ENCODE results near the gene OVCA2. TPM values are rescaled to one million over a fixed set of nuclear protein-coding genes. Genes with fewer than 3 reads are reported as not detected.

Gene OVCA2
- polyA plus RNA-seq, 1 donor (not counting 4 experiments of a cell fraction or from before 2014, with no cell fraction given) = 41.2 TPM

DNA sequence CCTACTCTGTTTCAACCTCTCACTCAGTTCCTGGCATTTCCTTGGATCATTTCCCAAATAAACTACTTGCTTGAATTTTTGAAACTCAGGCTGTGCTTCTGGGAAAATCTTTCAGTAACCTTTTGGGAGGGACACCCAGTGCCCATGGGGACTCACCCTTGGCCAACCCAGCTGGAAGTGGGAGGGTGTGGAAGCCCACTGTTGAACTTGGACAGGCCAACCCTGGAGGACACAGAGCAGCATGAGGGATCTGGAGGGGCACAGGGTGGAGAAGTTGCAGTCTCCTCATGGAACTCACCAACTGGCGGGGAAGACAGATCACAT lies 27.9 kb upstream of the OVCA2 start:
- Histone ChIP-seq H3K9me3 (ENCODE audit: control insufficient read depth, low read depth, low read length) (no peaks in the 10 kb centered on the region), H3K4me2 (ENCODE audit: control insufficient read depth, extremely low read depth, insufficient read depth, low read depth, low read length) (no peak overlapping the region), H3K9me1 (ENCODE audit: control insufficient read depth, extremely low read depth, insufficient read depth, low read length) (no peaks in the 10 kb centered on the region), H3K9ac (ENCODE audit: control insufficient read depth, extremely low read depth, insufficient read depth, low read length) (no peak overlapping the region), H3K4me3 (ENCODE audit: control insufficient read depth in 2 of 3, extremely low read depth in 1 of 3, insufficient read depth in 2 of 3, low read depth in 1 of 3, low read length in 3 of 3) (no peak overlapping the region), H4K20me1 (ENCODE audit: control insufficient read depth, extremely low read depth, insufficient read depth, low read length) (no peaks in the 10 kb centered on the region), H3K4me1 (ENCODE audit: control insufficient read depth, extremely low read depth, insufficient read depth, low read length) (peaks cover 22% of the 10 kb centered on the region), H2AFZ (ENCODE audit: control insufficient read depth, low read length) (no peak overlapping the region), H3K79me2 (ENCODE audit: control insufficient read depth, insufficient read depth, low read length) (no peaks in the 10 kb centered on the region), H3K36me3 (ENCODE audit: control insufficient read depth in 2 of 2, extremely low read depth in 1 of 2, insufficient read depth in 2 of 2, low read length in 2 of 2) (peaks cover 0 to 5% of the 10 kb centered on the region in 2 experiments), H3K27me3 (ENCODE audit: control insufficient read depth, extremely low read depth, insufficient read depth, low read length) (no peaks in the 10 kb centered on the region), H3K27ac (ENCODE audit: control insufficient read depth, insufficient read depth, low read length) (no peak overlapping the region)
- no peak for TF ChIP-seq EZH2 (IDR thresholded peaks at IDR 0.05; ENCODE audit: low read length)
- TF ChIP-seq CTCF (optimal IDR thresholded peaks at IDR 0.05 in 1 of 3, IDR thresholded peaks at IDR 0.05 in 1 of 3, conservative IDR thresholded peaks at IDR 0.05 in 1 of 3; ENCODE audit: extremely low read depth in 1 of 3, insufficient read depth in 2 of 3, low read length in 3 of 3) = no peak
- dilution Hi-C loops (cut with MboI; ENCODE audit: extremely low pct_ligation_motif_present, low sequenced_read_pairs) = no loop called here
- no peak for DNase-seq (ENCODE audit: low read depth, low spot score)
- no peak for FAIRE-seq

- Histone ChIP-seq H3K27me3 (ENCODE audit: control insufficient read depth, extremely low read depth, insufficient read depth, low read length) (no peaks in the 10 kb centered on the region), H3K4me3 (ENCODE audit: control insufficient read depth in 2 of 3, extremely low read depth in 1 of 3, insufficient read depth in 2 of 3, low read depth in 1 of 3, low read length in 3 of 3) (no peak overlapping the region), H3K36me3 (ENCODE audit: control insufficient read depth in 2 of 2, extremely low read depth in 1 of 2, insufficient read depth in 2 of 2, low read length in 2 of 2) (peaks cover 0 to 5% of the 10 kb centered on the region in 2 experiments), H3K27ac (ENCODE audit: control insufficient read depth, insufficient read depth, low read length) (no peak overlapping the region), H3K9me3 (ENCODE audit: control insufficient read depth, low read depth, low read length) (no peaks in the 10 kb centered on the region), H3K9ac (ENCODE audit: control insufficient read depth, extremely low read depth, insufficient read depth, low read length) (no peak overlapping the region), H2AFZ (ENCODE audit: control insufficient read depth, low read length) (no peak overlapping the region), H4K20me1 (ENCODE audit: control insufficient read depth, extremely low read depth, insufficient read depth, low read length) (no peaks in the 10 kb centered on the region), H3K4me1 (ENCODE audit: control insufficient read depth, extremely low read depth, insufficient read depth, low read length) (peaks cover 20% of the 10 kb centered on the region), H3K4me2 (ENCODE audit: control insufficient read depth, extremely low read depth, insufficient read depth, low read depth, low read length) (no peak overlapping the region), H3K9me1 (ENCODE audit: control insufficient read depth, extremely low read depth, insufficient read depth, low read length) (no peaks in the 10 kb centered on the region), H3K79me2 (ENCODE audit: control insufficient read depth, insufficient read depth, low read length) (no peaks in the 10 kb centered on the region)
- dilution Hi-C loops (cut with MboI; ENCODE audit: extremely low pct_ligation_motif_present, low sequenced_read_pairs) = no loop called here
- TF ChIP-seq EZH2 (IDR thresholded peaks at IDR 0.05; ENCODE audit: low read length) = no peak
- TF ChIP-seq CTCF (optimal IDR thresholded peaks at IDR 0.05 in 1 of 3, IDR thresholded peaks at IDR 0.05 in 1 of 3, conservative IDR thresholded peaks at IDR 0.05 in 1 of 3; ENCODE audit: extremely low read depth in 1 of 3, insufficient read depth in 2 of 3, low read length in 3 of 3) = no peak
- FAIRE-seq (no peak), DNase-seq (ENCODE audit: low read depth, low spot score) (no peak)
These were observed 26.5 kb upstream of the OVCA2 start for GRCh38 chr17:2015314-2015713.

All from keratinocyte (primary cell).